ENCODE measurements around the gene CRHR1. TPM values are rescaled to one million over a fixed set of nuclear protein-coding genes. Genes with fewer than 3 reads are reported as not detected.

Gene CRHR1
- total and polyA plus RNA-seq, 7 donors: 0.33 TPM; not detected in 6

GRCh38 chr17:45850011-45850410 is 65.9 kb downstream of the CRHR1 start:
- Histone ChIP-seq H3K4me3 (no peak overlapping the region), H3K27ac (no peak overlapping the region), H3K36me3 (no peaks in the 10 kb centered on the region), H3K9me3 (no peaks in the 10 kb centered on the region), H3K27me3 (peaks cover 6 to 24% (median 15%) of the 10 kb centered on the region in 3 donors), H3K4me1 (no peaks in the 10 kb centered on the region)
- intact Hi-C loops (cut with DNase I): no loop called here
- no peak for DNase-seq
- TF ChIP-seq EP300 (IDR thresholded peaks at IDR 0.05) (no peak), CTCF (IDR thresholded peaks at IDR 0.05) (no peak), POLR2A (IDR thresholded peaks at IDR 0.05) (no peak), POLR2AphosphoS5 (IDR thresholded peaks at IDR 0.05) (no peak)
- WGBS, 2 donors: 79 to 84% methylated on average over 4 of the region's 4 CpGs

GRCh38 chr17:45850468-45850867 is 66.3 kb downstream of the CRHR1 start:
- WGBS, 2 donors: 78 to 85% methylated on average over 5 of the region's 5 CpGs
- peaks cover 6 to 24% (median 15%) of the 10 kb centered on the region in 3 donors for H3K27me3 ChIP-seq
- H3K27ac ChIP-seq: no peak overlapping the region
- no peak for TF ChIP-seq POLR2AphosphoS5 (IDR thresholded peaks at IDR 0.05)
- no peak for TF ChIP-seq CTCF (IDR thresholded peaks at IDR 0.05)
- no peak for TF ChIP-seq POLR2A (IDR thresholded peaks at IDR 0.05)
- no peak for TF ChIP-seq EP300 (IDR thresholded peaks at IDR 0.05)
- DNase-seq: no peak
- H3K36me3 ChIP-seq: no peaks in the 10 kb centered on the region
- intact Hi-C loops (cut with DNase I): no loop called here
- no peaks in the 10 kb centered on the region for H3K9me3 ChIP-seq
- H3K4me1 ChIP-seq: no peaks in the 10 kb centered on the region
- no peak overlapping the region for H3K4me3 ChIP-seq

GRCh38 chr17:45851022-45851421 is 66.9 kb downstream of the CRHR1 start:
- Histone ChIP-seq H3K27me3 (peaks cover 6 to 24% (median 15%) of the 10 kb centered on the region in 3 donors), H3K36me3 (no peaks in the 10 kb centered on the region), H3K4me3 (no peak overlapping the region), H3K9me3 (no peaks in the 10 kb centered on the region), H3K27ac (no peak overlapping the region), H3K4me1 (no peaks in the 10 kb centered on the region)
- WGBS, 2 donors: 77 to 83% methylated on average over 6 of the region's 6 CpGs
- DNase-seq: no peak
- intact Hi-C loops (cut with DNase I): no loop called here
- TF ChIP-seq POLR2A (IDR thresholded peaks at IDR 0.05): no peak

- no peak for TF ChIP-seq POLR2AphosphoS5 (IDR thresholded peaks at IDR 0.05)
- no peak for TF ChIP-seq CTCF (IDR thresholded peaks at IDR 0.05)
- TF ChIP-seq EP300 (IDR thresholded peaks at IDR 0.05): no peak
- no peak for TF ChIP-seq POLR2A (IDR thresholded peaks at IDR 0.05)
- no peak for DNase-seq
- intact Hi-C loops (cut with DNase I): no loop called here
- H3K27me3 ChIP-seq: peaks cover 6 to 24% (median 15%) of the 10 kb centered on the region in 3 donors
- no peak overlapping the region for H3K4me3 ChIP-seq
- H3K36me3 ChIP-seq: no peaks in the 10 kb centered on the region
- no peaks in the 10 kb centered on the region for H3K4me1 ChIP-seq
- H3K9me3 ChIP-seq: no peaks in the 10 kb centered on the region
- 27 to 32% methylated on average over 8 of the region's 8 CpGs for WGBS, 2 donors
- H3K27ac ChIP-seq: no peak overlapping the region
Measured at GRCh38 chr17:45851464-45851863, 67.3 kb downstream of the CRHR1 start.

GRCh38 chr17:45851873-45852272 is 67.8 kb downstream of the CRHR1 start:
- TF ChIP-seq EP300 (IDR thresholded peaks at IDR 0.05): no peak
- TF ChIP-seq POLR2A (IDR thresholded peaks at IDR 0.05): no peak
- TF ChIP-seq CTCF (IDR thresholded peaks at IDR 0.05): no peak
- H3K36me3 ChIP-seq: no peaks in the 10 kb centered on the region
- H3K4me1 ChIP-seq: no peaks in the 10 kb centered on the region
- no peak overlapping the region for H3K27ac ChIP-seq
- whole genome bisulfite sequencing, 2 donors: 31 to 74% methylated on average over 1 of the region's 1 CpG
- H3K27me3 ChIP-seq: peaks cover 6 to 24% (median 15%) of the 10 kb centered on the region in 3 donors
- no peak overlapping the region for H3K4me3 ChIP-seq
- DNase-seq: no peak
- intact Hi-C loops (cut with DNase I): no loop called here
- H3K9me3 ChIP-seq: no peaks in the 10 kb centered on the region
